ENCODE data around the gene OVOL3. TPM values are rescaled to one million over a fixed set of nuclear protein-coding genes. Genes with fewer than 3 reads are reported as not detected.

The OVOL3 gene
- total RNA-seq, 4 donors from 2014 or later: not detected

DNA sequence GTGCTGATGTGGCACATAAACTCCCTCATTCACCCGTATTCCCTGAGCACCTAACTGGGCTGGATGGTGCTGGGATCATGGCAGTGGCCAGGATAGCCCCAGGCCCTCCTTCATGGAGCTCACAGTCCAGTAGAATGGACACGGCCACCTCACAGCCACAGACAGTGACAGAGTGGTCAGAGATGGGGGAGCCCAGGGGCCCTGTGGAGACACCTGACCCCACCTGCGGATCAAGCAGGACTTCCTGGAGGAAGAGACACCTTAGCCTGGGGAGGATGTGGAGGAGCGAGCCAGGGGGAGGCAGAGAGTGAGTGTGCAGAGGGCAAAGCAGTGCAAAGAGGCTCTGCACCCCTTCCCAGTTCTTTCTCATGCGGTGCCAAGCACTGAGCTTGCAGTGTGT lies 21.1 kb upstream of the OVOL3 start:
- in situ Hi-C loops (cut with MboI; ENCODE audit: low pct_ligation_motif_present in 1 of 4, low pct_unique_long_range_greater_than_20kb in 1 of 4, low sequenced_read_pairs in 3 of 4): no loop called here
- 96 to 100% methylated on average over 2 to 5 of the region's 5 CpGs for WGBS, 2 donors (ENCODE audit: low coverage in 1 of 2)
- H3K4me3 ChIP-seq: no peak overlapping the region
- no peaks in the 10 kb centered on the region for H3K36me3 ChIP-seq
- no peaks in the 10 kb centered on the region for H3K4me1 ChIP-seq
- no peaks in the 10 kb centered on the region for H3K27me3 ChIP-seq
- no peak overlapping the region for H3K27ac ChIP-seq
- TF ChIP-seq CTCF (IDR thresholded peaks at IDR 0.05) (no peak), EP300 (IDR thresholded peaks at IDR 0.05; ENCODE audit: low read depth) (no peak), POLR2AphosphoS5 (IDR thresholded peaks at IDR 0.05) (no peak), POLR2A (IDR thresholded peaks at IDR 0.05) (no peak)
- intact Hi-C loops (cut with DNase I; ENCODE audit: low total_unique reads): loop anchor here (10.0 kb wide), 1 partner anchor 135 kb away; no protein-coding TSS in a partner anchor
- no peaks in the 10 kb centered on the region for H3K9me3 ChIP-seq
- no peak for DNase-seq

DNA sequence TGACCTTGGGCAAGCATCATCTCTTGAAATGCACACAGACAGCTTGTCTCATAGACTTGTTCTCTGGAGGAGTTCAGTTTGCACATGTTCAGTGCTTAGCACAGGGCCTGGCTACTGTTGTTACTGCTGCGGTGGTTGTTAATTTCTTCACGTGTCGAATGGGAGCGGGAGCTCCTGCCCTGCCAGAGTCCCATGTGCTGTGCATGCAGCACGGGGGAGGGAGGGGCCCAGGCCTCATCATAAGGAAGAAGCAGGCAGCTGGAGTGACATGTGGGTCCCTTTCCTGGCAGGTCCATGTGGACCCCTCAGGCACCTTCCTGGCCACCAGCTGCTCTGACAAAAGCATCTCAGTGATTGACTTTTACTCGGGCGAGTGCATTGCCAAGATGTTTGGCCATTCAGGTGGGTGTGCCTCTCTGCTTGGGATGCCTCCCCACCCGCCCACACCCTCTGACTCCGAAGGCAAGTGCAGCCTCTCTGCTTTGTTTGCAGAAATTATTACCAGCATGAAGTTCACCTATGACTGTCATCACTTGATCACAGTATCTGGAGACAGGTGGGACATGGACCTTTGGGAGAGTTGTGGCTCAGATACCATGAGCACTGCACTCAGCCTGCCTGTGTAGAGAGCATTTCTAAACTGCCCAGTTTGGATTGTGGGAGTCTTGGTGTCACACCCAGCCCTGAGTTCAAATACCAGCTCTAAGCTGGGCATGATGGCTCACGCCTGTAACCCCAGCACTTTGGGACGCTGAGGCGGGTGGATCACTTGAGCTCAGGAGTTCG lies 19.8 kb upstream of the OVOL3 start:
- intact Hi-C loops (cut with DNase I; ENCODE audit: low total_unique reads) (no loop called here), in situ Hi-C loops (cut with MboI; ENCODE audit: low pct_ligation_motif_present in 1 of 4, low pct_unique_long_range_greater_than_20kb in 1 of 4, low sequenced_read_pairs in 3 of 4) (no loop called here)
- H3K4me1 ChIP-seq: no peaks in the 10 kb centered on the region
- no peak overlapping the region for H3K27ac ChIP-seq
- no peak for DNase-seq
- TF ChIP-seq POLR2AphosphoS5 (IDR thresholded peaks at IDR 0.05): no peak
- no peak for TF ChIP-seq EP300 (IDR thresholded peaks at IDR 0.05; ENCODE audit: low read depth)
- TF ChIP-seq CTCF (IDR thresholded peaks at IDR 0.05): no peak
- TF ChIP-seq POLR2A (IDR thresholded peaks at IDR 0.05): no peak
- H3K36me3 ChIP-seq: no peaks in the 10 kb centered on the region
- 71 to 85% methylated on average over 4 to 13 of the region's 13 CpGs for WGBS, 2 donors (ENCODE audit: low coverage in 1 of 2)
- no peak overlapping the region for H3K4me3 ChIP-seq
- no peaks in the 10 kb centered on the region for H3K9me3 ChIP-seq
- H3K27me3 ChIP-seq: no peaks in the 10 kb centered on the region

DNA sequence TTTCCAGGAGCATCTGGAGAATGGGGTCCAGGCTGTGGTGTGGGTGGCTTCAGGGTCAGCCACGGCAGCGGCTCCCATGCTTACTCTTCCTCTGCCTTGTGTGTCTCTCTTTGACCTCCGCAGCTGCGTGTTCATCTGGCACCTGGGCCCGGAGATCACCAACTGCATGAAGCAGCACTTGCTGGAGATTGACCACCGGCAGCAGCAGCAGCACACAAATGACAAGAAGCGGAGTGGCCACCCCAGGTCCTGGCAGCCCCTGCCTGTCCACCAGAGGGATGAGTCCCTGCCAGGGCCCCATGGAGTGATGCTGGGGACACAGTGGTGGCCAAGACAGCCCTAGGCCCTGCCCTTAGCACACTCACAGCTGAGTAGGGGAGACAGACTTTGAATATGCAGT lies 18.4 kb upstream of the OVOL3 start:
- Histone ChIP-seq H3K27ac (no peak overlapping the region), H3K36me3 (no peaks in the 10 kb centered on the region), H3K27me3 (no peaks in the 10 kb centered on the region), H3K9me3 (no peaks in the 10 kb centered on the region), H3K4me1 (no peaks in the 10 kb centered on the region), H3K4me3 (no peak overlapping the region)
- intact Hi-C loops (cut with DNase I; ENCODE audit: low total_unique reads) (no loop called here), in situ Hi-C loops (cut with MboI; ENCODE audit: low pct_ligation_motif_present in 1 of 4, low pct_unique_long_range_greater_than_20kb in 1 of 4, low sequenced_read_pairs in 3 of 4) (no loop called here)
- DNase-seq: no peak
- WGBS, 2 donors (ENCODE audit: low coverage in 1 of 2): 95% methylated on average over 7 of the region's 7 CpGs; no CpG with 5 or more reads in 1 of the 2 donors
- TF ChIP-seq POLR2AphosphoS5 (IDR thresholded peaks at IDR 0.05): no peak
- no peak for TF ChIP-seq EP300 (IDR thresholded peaks at IDR 0.05; ENCODE audit: low read depth)
- TF ChIP-seq CTCF (IDR thresholded peaks at IDR 0.05): no peak
- no peak for TF ChIP-seq POLR2A (IDR thresholded peaks at IDR 0.05)

DNA sequence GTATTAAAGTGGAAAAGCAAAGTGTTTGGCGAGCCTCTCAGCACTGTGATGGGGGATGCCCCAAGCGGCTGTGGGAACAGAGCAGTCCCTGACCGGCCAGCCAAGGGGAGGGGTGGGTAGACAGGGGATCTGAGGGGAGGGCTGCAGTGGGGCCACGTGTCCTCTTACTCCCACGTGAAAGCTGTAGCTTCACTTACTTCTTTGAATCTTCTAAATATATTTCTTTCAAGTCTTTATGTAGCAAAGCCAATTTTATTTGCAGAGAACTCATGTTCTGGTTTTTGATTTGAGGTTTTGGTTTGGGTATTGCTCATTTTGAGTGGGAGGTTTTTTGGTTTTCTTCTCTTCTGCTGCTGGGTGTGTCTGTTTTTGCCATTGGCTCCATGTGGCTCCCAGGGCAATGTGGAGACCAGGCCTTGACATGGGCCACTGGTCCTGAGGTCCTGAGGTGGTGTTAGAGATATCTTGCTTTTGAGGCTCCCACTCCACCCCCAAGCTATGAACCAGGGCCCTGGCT lies 17.7 kb upstream of the OVOL3 start:
- intact Hi-C loops (cut with DNase I; ENCODE audit: low total_unique reads) (no loop called here), in situ Hi-C loops (cut with MboI; ENCODE audit: low pct_ligation_motif_present in 1 of 4, low pct_unique_long_range_greater_than_20kb in 1 of 4, low sequenced_read_pairs in 3 of 4) (no loop called here)
- H3K4me1 ChIP-seq: no peaks in the 10 kb centered on the region

More for the DNA sequence above, 17.7 kb upstream of the OVOL3 start:
- Histone ChIP-seq H3K9me3 (no peaks in the 10 kb centered on the region), H3K4me3 (no peak overlapping the region), H3K36me3 (no peaks in the 10 kb centered on the region), H3K27ac (no peak overlapping the region), H3K27me3 (no peaks in the 10 kb centered on the region)
- 81% methylated on average over 5 of the region's 5 CpGs; no CpG with 5 or more reads in 1 of the 2 donors for WGBS, 2 donors (ENCODE audit: low coverage in 1 of 2)
- DNase-seq: no peak
- TF ChIP-seq CTCF (IDR thresholded peaks at IDR 0.05) (no peak), POLR2AphosphoS5 (IDR thresholded peaks at IDR 0.05) (no peak), POLR2A (IDR thresholded peaks at IDR 0.05) (no peak), EP300 (IDR thresholded peaks at IDR 0.05; ENCODE audit: low read depth) (no peak)
